Suprapubic skin (tissue), 4 donors: ENCODE results near the gene LRPAP1. TPM values are rescaled to one million over a fixed set of nuclear protein-coding genes. Genes with fewer than 3 reads are reported as not detected.

ENCODE experiments used
- DNase-seq, 2 donors: peaks; one replicate each; pipeline ENCODE4 v3.0.0-alpha.2; 2019; ENCODE audit warnings: low spot score in 2 of 2
- H3K27ac ChIP-seq: fragments of 200-600 bp; sonication (generic); one replicate; pipeline ENCODE4 v1.5.1; 2019
- H3K27me3 ChIP-seq: fragments of 200-600 bp; sonication (generic); one replicate; pipeline ENCODE4 v1.5.1; 2019
- H3K36me3 ChIP-seq: fragments of 200-600 bp; sonication (generic); one replicate; pipeline ENCODE4 v1.5.1; 2019
- H3K4me1 ChIP-seq: fragments of 200-600 bp; sonication (generic); one replicate; pipeline ENCODE4 v1.5.1; 2019
- H3K4me3 ChIP-seq: fragments of 200-600 bp; sonication (generic); one replicate; pipeline ENCODE4 v1.5.1; 2019; ENCODE audit warnings: mild to moderate bottlenecking
- H3K9me3 ChIP-seq: fragments of 200-600 bp; sonication (generic); one replicate; pipeline ENCODE4 v1.5.1; 2019
- EP300 ChIP-seq: sonication (generic); formaldehyde crosslinking; IDR thresholded peaks from one replicate; pipeline ENCODE4 v1.6.1; 2017; ENCODE audit warnings: antibody characterized with exemption
- POLR2A ChIP-seq, 2 donors: fragments of 450-650 bp; IDR thresholded peaks; one replicate each; pipeline ENCODE4 v1.6.1; 2017; ENCODE audit warnings: antibody characterized with exemption in 2 of 2, mild to moderate bottlenecking in 2 of 2, moderate library complexity in 2 of 2
- POLR2AphosphoS5 ChIP-seq, 3 donors: sonication (generic); formaldehyde crosslinking; IDR thresholded peaks; one replicate each; pipeline ENCODE4 v1.6.1; 2017; ENCODE audit warnings: antibody characterized with exemption in 3 of 3
- WGBS: methylation state at CpG from one replicate; pipeline ENCODE4 v1.1.5; 2018; 5-methylcytosine and 5-hydroxymethylcytosine counted together
- total RNA-seq, 4 donors: library from RNA; depleted of rRNA; stranded (reverse); fragments of >200 nt; gene quantifications; one replicate each; pipeline ENCODE4 v1.1.0, GENCODE V29; 2016
- TF ChIP-seq, protein P1 (sequence below), 2 donors: fragments of 200-600 bp in 1 of 2; fragments of 450-650 bp in 1 of 2; sonication (generic) in 1 of 2; IDR thresholded peaks; one replicate each; pipeline ENCODE4 v1.5.1; 2016 to 2019; ENCODE audit warnings: antibody characterized with exemption in 2 of 2, mild to moderate bottlenecking in 1 of 2, moderate library complexity in 1 of 2

The LRPAP1 gene
- total RNA-seq, 4 donors from 2014 or later = 88.8 to 114 (median 95.5) TPM

DNA sequence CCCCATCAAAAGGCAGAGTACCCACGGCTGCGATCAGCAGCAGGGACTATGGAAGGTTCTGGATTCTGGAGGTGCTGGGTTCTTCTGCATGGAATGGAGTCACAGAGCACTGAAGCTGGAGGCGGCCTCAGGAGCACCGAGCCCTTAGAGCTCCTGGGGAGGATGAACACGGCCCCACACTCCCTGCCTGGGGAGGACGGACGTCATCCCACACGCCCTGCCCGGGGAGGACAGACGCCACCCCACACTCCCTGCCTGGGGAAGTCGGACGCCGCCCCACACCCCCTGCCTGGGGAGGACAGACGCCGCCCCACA lies 9.9 kb downstream of the LRPAP1 start:
- H3K27me3 ChIP-seq = no peaks in the 10 kb centered on the region
- WGBS = 90% methylated on average over 2 of the region's 15 CpGs
- no peak overlapping the region for H3K4me3 ChIP-seq
- H3K9me3 ChIP-seq = no peaks in the 10 kb centered on the region
- no peak for DNase-seq
- H3K36me3 ChIP-seq = peaks cover 83% of the 10 kb centered on the region
- no peak overlapping the region for H3K27ac ChIP-seq
- no peaks in the 10 kb centered on the region for H3K4me1 ChIP-seq
- TF ChIP-seq POLR2A (IDR thresholded peaks at IDR 0.05) (no peak), POLR2AphosphoS5 (IDR thresholded peaks at IDR 0.05) (no peak), EP300 (no peak)
- TF ChIP-seq, protein P1, sequence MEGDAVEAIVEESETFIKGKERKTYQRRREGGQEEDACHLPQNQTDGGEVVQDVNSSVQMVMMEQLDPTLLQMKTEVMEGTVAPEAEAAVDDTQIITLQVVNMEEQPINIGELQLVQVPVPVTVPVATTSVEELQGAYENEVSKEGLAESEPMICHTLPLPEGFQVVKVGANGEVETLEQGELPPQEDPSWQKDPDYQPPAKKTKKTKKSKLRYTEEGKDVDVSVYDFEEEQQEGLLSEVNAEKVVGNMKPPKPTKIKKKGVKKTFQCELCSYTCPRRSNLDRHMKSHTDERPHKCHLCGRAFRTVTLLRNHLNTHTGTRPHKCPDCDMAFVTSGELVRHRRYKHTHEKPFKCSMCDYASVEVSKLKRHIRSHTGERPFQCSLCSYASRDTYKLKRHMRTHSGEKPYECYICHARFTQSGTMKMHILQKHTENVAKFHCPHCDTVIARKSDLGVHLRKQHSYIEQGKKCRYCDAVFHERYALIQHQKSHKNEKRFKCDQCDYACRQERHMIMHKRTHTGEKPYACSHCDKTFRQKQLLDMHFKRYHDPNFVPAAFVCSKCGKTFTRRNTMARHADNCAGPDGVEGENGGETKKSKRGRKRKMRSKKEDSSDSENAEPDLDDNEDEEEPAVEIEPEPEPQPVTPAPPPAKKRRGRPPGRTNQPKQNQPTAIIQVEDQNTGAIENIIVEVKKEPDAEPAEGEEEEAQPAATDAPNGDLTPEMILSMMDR (IDR thresholded peaks at IDR 0.05) = no peak

DNA sequence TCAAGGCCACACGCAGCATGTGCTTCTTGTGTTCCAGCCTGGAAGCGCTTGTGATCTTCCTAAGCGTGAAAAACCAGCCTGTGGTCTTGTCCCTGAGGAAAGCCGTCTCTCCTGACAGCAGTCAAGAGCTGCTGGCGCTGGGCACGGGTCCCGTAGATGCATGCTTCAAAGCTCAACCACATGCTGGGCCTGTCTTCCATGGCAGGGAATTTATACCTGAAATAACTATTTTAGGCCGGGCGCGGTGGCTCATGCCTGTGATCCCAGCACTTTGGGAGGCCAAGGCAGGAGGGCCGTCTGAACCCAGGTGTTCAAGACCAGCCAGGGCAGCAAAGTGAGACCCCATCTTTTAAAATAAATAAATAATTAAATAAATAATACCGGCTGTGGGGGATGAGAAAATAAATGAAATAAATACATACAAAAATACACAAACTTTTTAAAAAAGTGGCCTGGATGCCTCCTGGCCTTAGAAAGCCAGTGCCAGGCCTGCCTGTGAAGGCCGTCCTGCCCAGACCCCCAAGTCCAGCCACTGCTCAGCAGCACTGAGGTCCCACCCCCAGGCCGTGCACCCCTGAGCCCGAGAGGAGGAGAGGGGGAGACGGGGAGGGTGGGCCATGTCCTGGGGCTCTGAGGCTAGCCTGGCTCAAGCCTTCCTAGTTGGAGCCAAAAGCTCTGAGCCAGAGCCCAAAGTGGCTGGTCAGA lies 10.4 kb downstream of the LRPAP1 start:
- no peak overlapping the region for H3K4me3 ChIP-seq
- no peaks in the 10 kb centered on the region for H3K9me3 ChIP-seq
- no peaks in the 10 kb centered on the region for H3K27me3 ChIP-seq
- H3K36me3 ChIP-seq = peaks cover 86% of the 10 kb centered on the region
- 88% methylated on average over 14 of the region's 16 CpGs for WGBS
- TF ChIP-seq EP300 (no peak), POLR2A (IDR thresholded peaks at IDR 0.05) (no peak), POLR2AphosphoS5 (IDR thresholded peaks at IDR 0.05) (no peak)
- TF ChIP-seq, protein P1 (IDR thresholded peaks at IDR 0.05) = no peak
- no peak for DNase-seq
- no peak overlapping the region for H3K27ac ChIP-seq
- H3K4me1 ChIP-seq = no peaks in the 10 kb centered on the region

DNA sequence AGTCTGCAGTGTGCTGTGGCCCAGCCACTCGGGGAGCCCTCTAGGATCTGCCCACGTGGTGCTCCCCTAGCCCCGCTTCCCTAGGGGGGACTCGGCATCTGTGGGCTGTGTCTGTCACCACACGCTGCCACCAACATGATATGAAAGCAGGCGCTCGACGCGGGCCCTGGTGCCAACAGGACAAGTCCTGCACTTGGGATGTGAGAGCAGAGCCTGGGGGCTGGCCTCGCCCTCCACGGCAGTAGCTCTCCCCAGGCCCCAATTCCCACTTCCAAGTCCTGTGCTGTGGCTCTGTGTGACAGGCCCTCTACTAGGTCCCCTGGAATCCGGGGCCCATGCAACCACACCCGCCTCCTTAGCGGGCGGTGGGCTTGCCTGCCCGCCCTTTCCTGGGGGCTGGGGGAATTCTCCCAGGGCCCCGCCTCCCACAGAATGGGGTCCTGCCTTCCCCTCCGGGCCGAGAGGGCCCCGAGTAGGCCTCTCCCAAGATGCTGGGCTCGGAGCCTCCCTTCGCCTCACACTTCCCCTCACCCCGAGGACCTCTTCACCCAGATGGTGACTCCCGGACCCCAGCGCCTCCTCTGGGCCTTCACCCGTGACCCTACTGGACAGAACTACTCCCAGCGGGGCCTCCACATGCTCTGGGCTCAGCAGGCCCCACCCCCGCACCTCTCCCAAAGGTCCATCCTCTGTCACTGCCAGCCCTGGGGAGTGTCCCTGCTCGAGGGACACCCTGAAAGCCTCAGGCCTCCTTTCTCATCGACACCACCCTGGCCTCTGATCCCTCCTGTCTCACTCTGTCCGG lies 11.2 kb downstream of the LRPAP1 start:
- no peaks in the 10 kb centered on the region for H3K4me1 ChIP-seq
- H3K9me3 ChIP-seq = no peaks in the 10 kb centered on the region
- no peak overlapping the region for H3K4me3 ChIP-seq
- no peak overlapping the region for H3K27ac ChIP-seq
- WGBS = 91% methylated on average over 16 of the region's 31 CpGs
- peaks cover 94% of the 10 kb centered on the region for H3K36me3 ChIP-seq
- TF ChIP-seq POLR2A (IDR thresholded peaks at IDR 0.05) (no peak), EP300 (no peak), POLR2AphosphoS5 (IDR thresholded peaks at IDR 0.05) (no peak)
- TF ChIP-seq, protein P1 (IDR thresholded peaks at IDR 0.05) = no peak
- peak in 1 of 2 donors; percentile 59 for DNase-seq
- no peaks in the 10 kb centered on the region for H3K27me3 ChIP-seq

DNA sequence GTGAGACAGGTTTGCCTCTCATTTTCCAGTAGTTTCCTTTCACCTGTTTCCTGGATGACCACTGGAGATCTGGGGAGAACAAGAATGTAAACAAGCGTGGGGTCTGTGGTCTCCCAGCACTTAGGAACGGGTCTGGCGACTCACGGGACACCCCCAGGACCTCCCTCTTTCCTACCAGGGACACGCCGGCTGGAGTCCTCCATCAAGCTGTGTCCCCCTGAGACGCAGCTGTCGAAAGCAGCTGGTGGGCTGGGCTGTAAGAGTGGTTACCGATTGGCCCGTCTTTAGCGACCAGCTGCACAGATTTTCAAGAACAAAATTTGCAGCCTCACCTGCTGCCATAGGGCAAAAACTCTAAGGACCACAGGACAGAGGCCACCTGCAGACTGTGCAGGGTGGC lies 11.9 kb downstream of the LRPAP1 start:
- Histone ChIP-seq H3K9me3 (no peaks in the 10 kb centered on the region), H3K27ac (no peak overlapping the region), H3K4me1 (no peaks in the 10 kb centered on the region), H3K27me3 (no peaks in the 10 kb centered on the region), H3K36me3 (peaks cover 100% of the 10 kb centered on the region), H3K4me3 (no peak overlapping the region)
- DNase-seq = no peak
- WGBS = 91% methylated on average over 11 of the region's 11 CpGs
- TF ChIP-seq EP300 (no peak), POLR2A (IDR thresholded peaks at IDR 0.05) (no peak), POLR2AphosphoS5 (IDR thresholded peaks at IDR 0.05) (no peak)
- TF ChIP-seq, protein P1 (IDR thresholded peaks at IDR 0.05) = no peak
